Frontal cortex (tissue), 4 donors: ENCODE results near the gene PNPLA3. TPM values are rescaled to one million over a fixed set of nuclear protein-coding genes. Genes with fewer than 3 reads are reported as not detected.
A peak's percentile ranks its signal among the peaks of the same experiment; 100 is the strongest.

ENCODE experiments used
- DNase-seq, 2 donors: peaks; one replicate each; pipeline ENCODE4 v3.0.0; 2012; ENCODE audit warnings: low spot score in 2 of 2
- FAIRE-seq: peaks from 2 replicates; lab custom pipeline; 2012; peaks lifted over from hg19 to GRCh38; lab: Jason Lieb, UNC
- total RNA-seq: library from RNA; depleted of rRNA; stranded (reverse); fragments of >200 nt; gene quantifications from one replicate; pipeline ENCODE4 v1.2.3, GENCODE V29; 2014
- donor health status: control.
- donor health status: control.
- donor health status: control.

Gene PNPLA3
- total RNA-seq, 1 donor from 2014 or later, result 17.5 TPM

GRCh38 chr22:43919106-43919973 is 4.3 kb upstream of the PNPLA3 start:
- no peak for FAIRE-seq
- DNase-seq, result no peak

- no peak for DNase-seq
- FAIRE-seq, result no peak
Observed at GRCh38 chr22:43921370-43921769, 2.2 kb upstream of the PNPLA3 start.

GRCh38 chr22:43922123-43922522 is 1.5 kb upstream of the PNPLA3 start:
- FAIRE-seq (no peak), DNase-seq (no peak)

- FAIRE-seq (no peak), DNase-seq (no peak)
Observed at GRCh38 chr22:43923191-43923590, 414 bp upstream of the PNPLA3 start.

GRCh38 chr22:43924877-43925276 is 1.3 kb downstream of the PNPLA3 start:
- FAIRE-seq, result no peak
- no peak for DNase-seq

- no peak for DNase-seq
- FAIRE-seq, result no peak
Observed at GRCh38 chr22:43925433-43926348, 2.1 kb downstream of the PNPLA3 start.

GRCh38 chr22:43926349-43926710 is 2.7 kb downstream of the PNPLA3 start:
- FAIRE-seq (no peak), DNase-seq (no peak)

GRCh38 chr22:43928468-43928867 is 4.9 kb downstream of the PNPLA3 start:
- DNase-seq (no peak), FAIRE-seq (no peak)

- FAIRE-seq (no peak), DNase-seq (no peak)
Observed at GRCh38 chr22:43928908-43929307, 5.3 kb downstream of the PNPLA3 start.

GRCh38 chr22:43931771-43932170 is 8.2 kb downstream of the PNPLA3 start:
- FAIRE-seq (no peak), DNase-seq (no peak)

GRCh38 chr22:43941449-43941848 is 17.8 kb downstream of the PNPLA3 start:
- no peak for DNase-seq
- FAIRE-seq, result no peak

- DNase-seq, result no peak
- FAIRE-seq, result no peak
Observed at GRCh38 chr22:43944670-43945430, 21.2 kb downstream of the PNPLA3 start.

- peak in 1 of 2 donors; percentile 57 for DNase-seq
- no peak for FAIRE-seq
Observed at GRCh38 chr22:43945632-43946383, 22.2 kb downstream of the PNPLA3 start.

GRCh38 chr22:43946384-43946667 is 22.7 kb downstream of the PNPLA3 start:
- DNase-seq (no peak), FAIRE-seq (no peak)

GRCh38 chr22:43948836-43949406 is 25.3 kb downstream of the PNPLA3 start:
- DNase-seq (no peak), FAIRE-seq (no peak)

- FAIRE-seq (no peak), DNase-seq (no peak)
Observed at GRCh38 chr22:43951391-43951790, 27.8 kb downstream of the PNPLA3 start.

- DNase-seq (no peak), FAIRE-seq (no peak)
Observed at GRCh38 chr22:43951966-43952365, 28.4 kb downstream of the PNPLA3 start.

GRCh38 chr22:43953988-43954785 is 30.6 kb downstream of the PNPLA3 start:
- FAIRE-seq (no peak), DNase-seq (no peak)
